Activated T-helper 17 cell treated with anti-CD3 and anti-CD28 coated beads, Interleukin-2, amount 50 U/mL, for 72 hours (primary cell): ENCODE measurements around the gene SFTA2. TPM values are rescaled to one million over a fixed set of nuclear protein-coding genes. Genes with fewer than 3 reads are reported as not detected.
"Not testable (repeated sequence)": the region's sequence is repeated elsewhere in the genome, so short reads cannot be mapped to it uniquely, and the experiment has no call there.

ENCODE experiments used
- ATAC-seq: fragments of 150-1000 bp; cut with Tn5 transposase; replicated peaks from 2 replicates; pipeline ENCODE4 v1.10.0; 2021; ENCODE audit warnings: mild to moderate bottlenecking, moderate library complexity
- H3K27ac Mint-ChIP-seq: one replicate; pipeline ENCODE4 v1.8.0; 2022; ENCODE audit warnings: mixed read lengths
- H3K27me3 Mint-ChIP-seq: one replicate; pipeline ENCODE4 v1.8.0; 2022; ENCODE audit warnings: mixed read lengths
- H3K36me3 Mint-ChIP-seq: one replicate; pipeline ENCODE4 v1.8.0; 2022; ENCODE audit warnings: low read depth, mild to moderate bottlenecking, mixed read lengths
- H3K4me1 Mint-ChIP-seq: one replicate; pipeline ENCODE4 v1.8.0; 2022; ENCODE audit warnings: mixed read lengths
- H3K4me3 Mint-ChIP-seq: one replicate; pipeline ENCODE4 v1.8.0; 2022; ENCODE audit warnings: mild to moderate bottlenecking, mixed read lengths
- H3K9me3 Mint-ChIP-seq: one replicate; pipeline ENCODE4 v1.8.0; 2022; ENCODE audit warnings: mixed read lengths
- total RNA-seq, 2 donors: library from RNA; stranded (reverse); gene quantifications; one replicate each; pipeline ENCODE4 v1.2.3, GENCODE V29; 2022

Gene SFTA2
- total RNA-seq, 2 donors from 2014 or later, result not detected

- H3K9me3 Mint-ChIP-seq, result no peaks in the 10 kb centered on the region
- ATAC-seq, result no peak
- H3K4me1 Mint-ChIP-seq, result peaks cover 24% of the 10 kb centered on the region
- H3K27ac Mint-ChIP-seq, result no peak overlapping the region
- peaks cover 83% of the 10 kb centered on the region for H3K36me3 Mint-ChIP-seq
- no peaks in the 10 kb centered on the region for H3K27me3 Mint-ChIP-seq
- peak overlapping the region; percentile 94 for H3K4me3 Mint-ChIP-seq
These were observed 19.0 kb downstream of the SFTA2 start for GRCh38 chr6:30912746-30913520.

- H3K4me1 Mint-ChIP-seq, result peaks cover 17% of the 10 kb centered on the region
- H3K9me3 Mint-ChIP-seq, H3K27me3 Mint-ChIP-seq, H3K4me3 Mint-ChIP-seq, ATAC-seq: not testable (repeated sequence)
- peaks cover 59% of the 10 kb centered on the region for H3K36me3 Mint-ChIP-seq
- H3K27ac Mint-ChIP-seq, result peak overlapping the region; percentile 20
These were observed 21.5 kb downstream of the SFTA2 start for GRCh38 chr6:30910473-30910872.

GRCh38 chr6:30908700-30909099 is 23.3 kb downstream of the SFTA2 start:
- peaks cover 14% of the 10 kb centered on the region for H3K4me1 Mint-ChIP-seq
- H3K36me3 Mint-ChIP-seq, result peaks cover 50% of the 10 kb centered on the region
- peak overlapping the region; percentile 98 for H3K4me3 Mint-ChIP-seq
- peak overlapping the region; percentile 94 for H3K27ac Mint-ChIP-seq
- H3K9me3 Mint-ChIP-seq, result no peaks in the 10 kb centered on the region
- ATAC-seq, result no peak
- H3K27me3 Mint-ChIP-seq, result no peaks in the 10 kb centered on the region

- H3K9me3 Mint-ChIP-seq, result no peaks in the 10 kb centered on the region
- no peaks in the 10 kb centered on the region for H3K27me3 Mint-ChIP-seq
- H3K4me3 Mint-ChIP-seq, result peak within 1 kb of the TSS; percentile 98
- peaks cover 14% of the 10 kb centered on the region for H3K4me1 Mint-ChIP-seq
- ATAC-seq, result peak; percentile 99
- H3K36me3 Mint-ChIP-seq, result peaks cover 43% of the 10 kb centered on the region
- peak within 1 kb of the TSS; percentile 94 for H3K27ac Mint-ChIP-seq
These were observed 24.0 kb downstream of the SFTA2 start, which contains the start of gene GTF2H4 for GRCh38 chr6:30907758-30908591. Gene GTF2H4 (plus strand): TSS chr6:30908207.

GRCh38 chr6:30907290-30907757 is 24.6 kb downstream of the SFTA2 start:
- H3K9me3 Mint-ChIP-seq, H3K27me3 Mint-ChIP-seq, ATAC-seq: not testable (repeated sequence)
- Mint-ChIP-seq H3K4me1 (peaks cover 20% of the 10 kb centered on the region), H3K4me3 (peak overlapping the region; percentile 98), H3K36me3 (peaks cover 36% of the 10 kb centered on the region), H3K27ac (peak overlapping the region; percentile 94)

- Mint-ChIP-seq H3K9me3 (no peaks in the 10 kb centered on the region), H3K36me3 (peaks cover 9% of the 10 kb centered on the region), H3K27ac (no peak overlapping the region)
These were observed 28.7 kb downstream of the SFTA2 start for GRCh38 chr6:30903236-30903635.

GRCh38 chr6:30902709-30903108 is 29.3 kb downstream of the SFTA2 start:
- Mint-ChIP-seq H3K4me1 (peaks cover 6% of the 10 kb centered on the region), H3K4me3 (no peak overlapping the region), H3K27me3 (no peaks in the 10 kb centered on the region), H3K9me3 (no peaks in the 10 kb centered on the region), H3K36me3 (peaks cover 5% of the 10 kb centered on the region), H3K27ac (no peak overlapping the region)
- ATAC-seq, result no peak

More at GRCh38 chr6:30903236-30903635, 28.7 kb downstream of the SFTA2 start:
- no peak for ATAC-seq
- Mint-ChIP-seq H3K4me3 (no peak overlapping the region), H3K27me3 (no peaks in the 10 kb centered on the region), H3K4me1 (peaks cover 11% of the 10 kb centered on the region)

GRCh38 chr6:30902196-30902595 is 29.8 kb downstream of the SFTA2 start:
- not testable (repeated sequence) for H3K4me3 Mint-ChIP-seq

GRCh38 chr6:30901436-30901835 is 30.5 kb downstream of the SFTA2 start:
- Mint-ChIP-seq H3K4me3 (no peak overlapping the region), H3K36me3 (peaks cover 5% of the 10 kb centered on the region), H3K27ac (no peak overlapping the region), H3K4me1 (peaks cover 6% of the 10 kb centered on the region), H3K9me3 (no peaks in the 10 kb centered on the region), H3K27me3 (no peaks in the 10 kb centered on the region)
- no peak for ATAC-seq

More at GRCh38 chr6:30902196-30902595, 29.8 kb downstream of the SFTA2 start:
- not testable (repeated sequence) for H3K9me3 Mint-ChIP-seq, H3K4me1 Mint-ChIP-seq, ATAC-seq, H3K27me3 Mint-ChIP-seq, H3K27ac Mint-ChIP-seq, H3K36me3 Mint-ChIP-seq

- no peaks in the 10 kb centered on the region for H3K27me3 Mint-ChIP-seq
- ATAC-seq, result peak; percentile 58
- H3K4me1 Mint-ChIP-seq, result peaks cover 6% of the 10 kb centered on the region
- no peak overlapping the region for H3K27ac Mint-ChIP-seq
- peaks cover 5% of the 10 kb centered on the region for H3K36me3 Mint-ChIP-seq
- H3K9me3 Mint-ChIP-seq, result no peaks in the 10 kb centered on the region
- H3K4me3 Mint-ChIP-seq, result no peak overlapping the region
These were observed 31.0 kb downstream of the SFTA2 start for GRCh38 chr6:30900863-30901417.

- Mint-ChIP-seq H3K27ac (no peak overlapping the region), H3K36me3 (peaks cover 5% of the 10 kb centered on the region), H3K27me3 (no peaks in the 10 kb centered on the region), H3K9me3 (no peaks in the 10 kb centered on the region), H3K4me1 (peaks cover 6% of the 10 kb centered on the region), H3K4me3 (no peak overlapping the region)
- ATAC-seq, result no peak
These were observed 33.1 kb downstream of the SFTA2 start for GRCh38 chr6:30898750-30899360.

GRCh38 chr6:30897882-30898281 is 34.1 kb downstream of the SFTA2 start:
- Mint-ChIP-seq H3K36me3 (peaks cover 5% of the 10 kb centered on the region), H3K27me3 (no peaks in the 10 kb centered on the region), H3K9me3 (no peaks in the 10 kb centered on the region), H3K4me3 (no peak overlapping the region), H3K4me1 (peaks cover 5% of the 10 kb centered on the region), H3K27ac (no peak overlapping the region)
- ATAC-seq, result no peak

- H3K4me1 Mint-ChIP-seq, result no peaks in the 10 kb centered on the region
- ATAC-seq, result no peak
- H3K4me3 Mint-ChIP-seq, result no peak overlapping the region
- H3K27ac Mint-ChIP-seq, result no peak overlapping the region
- H3K27me3 Mint-ChIP-seq, result no peaks in the 10 kb centered on the region
- no peaks in the 10 kb centered on the region for H3K9me3 Mint-ChIP-seq
- H3K36me3 Mint-ChIP-seq, result peaks cover 5% of the 10 kb centered on the region
These were observed 35.4 kb downstream of the SFTA2 start for GRCh38 chr6:30896541-30896940.

- Mint-ChIP-seq H3K4me3 (no peak overlapping the region), H3K4me1 (no peaks in the 10 kb centered on the region), H3K9me3 (no peaks in the 10 kb centered on the region), H3K27ac (no peak overlapping the region), H3K27me3 (no peaks in the 10 kb centered on the region), H3K36me3 (peaks cover 5% of the 10 kb centered on the region)
- no peak for ATAC-seq
These were observed 36.6 kb downstream of the SFTA2 start for GRCh38 chr6:30895343-30895742.
